Measurements from ENCODE around the gene TYW3. TPM values are rescaled to one million over a fixed set of nuclear protein-coding genes. Genes with fewer than 3 reads are reported as not detected.

Gene TYW3
- polyA plus RNA-seq, 3 donors = 5.0 to 6.0 (median 5.2) TPM

GRCh38 chr1:74811436-74812179 lies 78.7 kb downstream of the TYW3 start:
- 73% methylated on average over 4 of the region's 9 CpGs for WGBS (ENCODE audit: insufficient coverage)
- H3K4me1 ChIP-seq (ENCODE audit: control insufficient read depth in 1 of 2, insufficient read depth in 2 of 2, low read length in 2 of 2) = no peaks in the 10 kb centered on the region
- H3K9me3 ChIP-seq (replicated peaks in 1 of 2; ENCODE audit: control insufficient read depth in 1 of 2, insufficient read depth in 1 of 2, low read length in 2 of 2) = no peaks in the 10 kb centered on the region
- Mint-ChIP-seq H3K4me3 (no peak overlapping the region), H3K27ac (no peak overlapping the region), H3K4me1 (no peaks in the 10 kb centered on the region), H3K36me3 (no peaks in the 10 kb centered on the region), H3K27me3 (ENCODE audit: low read depth in 3 of 3) (no peaks in the 10 kb centered on the region), H3K9me3 (peaks cover 0 to 7% (median 0%) of the 10 kb centered on the region in 7 donors)
- no peak overlapping the region for H3K4me3 ChIP-seq (replicated peaks in 1 of 3; ENCODE audit: low read depth in 2 of 3, low read length in 3 of 3)
- no peaks in the 10 kb centered on the region for H3K27me3 ChIP-seq (ENCODE audit: control insufficient read depth in 2 of 2, insufficient read depth in 2 of 2, low read length in 2 of 2)
- H4K20me1 ChIP-seq (ENCODE audit: insufficient read depth, low read length) = no peaks in the 10 kb centered on the region
- no peak overlapping the region for H3K9ac ChIP-seq (ENCODE audit: insufficient read depth, low read length, poor library complexity, severe bottlenecking)
- intact Hi-C loops (cut with micrococcal nuclease) = no loop called here
- no peak for DNase-seq
- no peak overlapping the region for H2AFZ ChIP-seq (ENCODE audit: insufficient read depth, low read depth, low read length, poor library complexity, severe bottlenecking)
- no peaks in the 10 kb centered on the region for H3K36me3 ChIP-seq (replicated peaks in 1 of 2; ENCODE audit: control insufficient read depth in 1 of 2, insufficient read depth in 2 of 2, low read length in 2 of 2)
- H3K79me2 ChIP-seq (ENCODE audit: insufficient read depth, low read length) = no peaks in the 10 kb centered on the region
- H3K27ac ChIP-seq (ENCODE audit: low read depth in 1 of 2, low read length in 2 of 2) = no peak overlapping the region
- TF ChIP-seq, protein P1, sequence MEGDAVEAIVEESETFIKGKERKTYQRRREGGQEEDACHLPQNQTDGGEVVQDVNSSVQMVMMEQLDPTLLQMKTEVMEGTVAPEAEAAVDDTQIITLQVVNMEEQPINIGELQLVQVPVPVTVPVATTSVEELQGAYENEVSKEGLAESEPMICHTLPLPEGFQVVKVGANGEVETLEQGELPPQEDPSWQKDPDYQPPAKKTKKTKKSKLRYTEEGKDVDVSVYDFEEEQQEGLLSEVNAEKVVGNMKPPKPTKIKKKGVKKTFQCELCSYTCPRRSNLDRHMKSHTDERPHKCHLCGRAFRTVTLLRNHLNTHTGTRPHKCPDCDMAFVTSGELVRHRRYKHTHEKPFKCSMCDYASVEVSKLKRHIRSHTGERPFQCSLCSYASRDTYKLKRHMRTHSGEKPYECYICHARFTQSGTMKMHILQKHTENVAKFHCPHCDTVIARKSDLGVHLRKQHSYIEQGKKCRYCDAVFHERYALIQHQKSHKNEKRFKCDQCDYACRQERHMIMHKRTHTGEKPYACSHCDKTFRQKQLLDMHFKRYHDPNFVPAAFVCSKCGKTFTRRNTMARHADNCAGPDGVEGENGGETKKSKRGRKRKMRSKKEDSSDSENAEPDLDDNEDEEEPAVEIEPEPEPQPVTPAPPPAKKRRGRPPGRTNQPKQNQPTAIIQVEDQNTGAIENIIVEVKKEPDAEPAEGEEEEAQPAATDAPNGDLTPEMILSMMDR (IDR thresholded peaks at IDR 0.05) = no peak
- H3K4me2 ChIP-seq (replicated peaks; ENCODE audit: extremely low read depth, low read length, poor library complexity, severe bottlenecking) = no peak overlapping the region

GRCh38 chr1:74812180-74812541 lies 79.2 kb downstream of the TYW3 start:
- Histone ChIP-seq H3K4me3 (replicated peaks in 1 of 3; ENCODE audit: low read depth in 2 of 3, low read length in 3 of 3) (no peak overlapping the region), H3K9ac (ENCODE audit: insufficient read depth, low read length, poor library complexity, severe bottlenecking) (no peak overlapping the region), H3K27me3 (ENCODE audit: control insufficient read depth in 2 of 2, insufficient read depth in 2 of 2, low read length in 2 of 2) (no peaks in the 10 kb centered on the region), H4K20me1 (ENCODE audit: insufficient read depth, low read length) (no peaks in the 10 kb centered on the region), H2AFZ (ENCODE audit: insufficient read depth, low read depth, low read length, poor library complexity, severe bottlenecking) (no peak overlapping the region), H3K36me3 (replicated peaks in 1 of 2; ENCODE audit: control insufficient read depth in 1 of 2, insufficient read depth in 2 of 2, low read length in 2 of 2) (no peaks in the 10 kb centered on the region), H3K79me2 (ENCODE audit: insufficient read depth, low read length) (no peaks in the 10 kb centered on the region), H3K4me2 (replicated peaks; ENCODE audit: extremely low read depth, low read length, poor library complexity, severe bottlenecking) (no peak overlapping the region), H3K27ac (ENCODE audit: low read depth in 1 of 2, low read length in 2 of 2) (no peak overlapping the region), H3K9me3 (replicated peaks in 1 of 2; ENCODE audit: control insufficient read depth in 1 of 2, insufficient read depth in 1 of 2, low read length in 2 of 2) (peaks cover 0 to 3% of the 10 kb centered on the region in 2 donors), H3K4me1 (ENCODE audit: control insufficient read depth in 1 of 2, insufficient read depth in 2 of 2, low read length in 2 of 2) (no peaks in the 10 kb centered on the region)
- no peaks in the 10 kb centered on the region for H3K36me3 Mint-ChIP-seq
- no peaks in the 10 kb centered on the region for H3K4me1 Mint-ChIP-seq
- H3K9me3 Mint-ChIP-seq = peaks cover 0 to 7% (median 0%) of the 10 kb centered on the region in 7 donors
- no peak for DNase-seq
- TF ChIP-seq, protein P1 (IDR thresholded peaks at IDR 0.05) = no peak
- no peak overlapping the region for H3K27ac Mint-ChIP-seq
- intact Hi-C loops (cut with micrococcal nuclease) = no loop called here
- H3K4me3 Mint-ChIP-seq = no peak overlapping the region
- WGBS (ENCODE audit: insufficient coverage) = 75% methylated on average over 1 of the region's 1 CpG
- H3K27me3 Mint-ChIP-seq (ENCODE audit: low read depth in 3 of 3) = no peaks in the 10 kb centered on the region

Other genes with a start within 250 kb of the TYW3 start
- gene LRRC53, start 220.5 kb upstream of the TYW3 start, polyA plus RNA-seq = not detected
- gene ERICH3, start 59.4 kb upstream of the TYW3 start, polyA plus RNA-seq = not detected
- gene CRYZ, start 102 bp upstream of the TYW3 start, polyA plus RNA-seq = 10 to 100 TPM in 1 of 3 donors, 1 to 10 TPM in 2; 1.6 to 16.4 (median 6.1) TPM